Suprapubic skin (tissue), 3 donors: ENCODE measurements around the gene SLC48A1.

Experiments
- CTCF ChIP-seq, 2 donors: fragments of 200-600 bp in 1 of 2; fragments of 450-650 bp in 1 of 2; sonication (generic) in 1 of 2; IDR thresholded peaks; one replicate each; pipeline ENCODE4 v1.5.1; 2016 to 2019; ENCODE audit warnings: antibody characterized with exemption in 2 of 2, mild to moderate bottlenecking in 1 of 2, moderate library complexity in 1 of 2
- EP300 ChIP-seq: sonication (generic); formaldehyde crosslinking; IDR thresholded peaks from one replicate; pipeline ENCODE4 v1.6.1; 2017; ENCODE audit warnings: antibody characterized with exemption
- POLR2A ChIP-seq, 2 donors: fragments of 450-650 bp; IDR thresholded peaks; one replicate each; pipeline ENCODE4 v1.6.1; 2017; ENCODE audit warnings: antibody characterized with exemption in 2 of 2, mild to moderate bottlenecking in 2 of 2, moderate library complexity in 2 of 2

- TF ChIP-seq CTCF (IDR thresholded peaks at IDR 0.05) (no peak), EP300 (no peak), POLR2A (IDR thresholded peaks at IDR 0.05) (peak in 1 of 2 donors; percentile 19)
These were observed 38.8 kb downstream of the SLC48A1 start for GRCh38 chr12:47811581-47812484.
